ENCODE data around the gene LAIR2. TPM values are rescaled to one million over a fixed set of nuclear protein-coding genes. Genes with fewer than 3 reads are reported as not detected.
"Not testable (repeated sequence)": the region's sequence is repeated elsewhere in the genome, so short reads cannot be mapped to it uniquely, and the experiment has no call there.

LAIR2 gene
- total RNA-seq, 3 donors from 2014 or later = not detected

GRCh38 chr19:54463531-54464043, 39.0 kb upstream of the LAIR2 start, which contains the start of gene LENG9:
Gene LENG9, minus strand, starts transcription at chr19:54463778. Its CDS starts 252 bp downstream, at chr19:54463526.
- peaks cover 2% of the 10 kb centered on the region for H3K36me3 ChIP-seq (ENCODE audit: low read depth)
- peak within 1 kb of the TSS; percentile 38 for H3K4me3 ChIP-seq
- peak; percentile 68 for ATAC-seq
- TF ChIP-seq CTCF (IDR thresholded peaks at IDR 0.05) = no peak
- intact Hi-C loops (cut with DNase I, micrococcal nuclease) = no loop called here
- peaks cover 54% of the 10 kb centered on the region for H3K4me1 ChIP-seq (ENCODE audit: low read depth)
- DNase-seq = peak; percentile 98 to 100 (median 99)
- no peaks in the 10 kb centered on the region for H3K9me3 ChIP-seq

GRCh38 chr19:54464044-54464629, 38.5 kb upstream of the LAIR2 start:
- intact Hi-C loops (cut with DNase I, micrococcal nuclease) = no loop called here
- no peaks in the 10 kb centered on the region for H3K9me3 ChIP-seq
- peak overlapping the region; percentile 10 for H3K4me3 ChIP-seq
- peaks cover 2% of the 10 kb centered on the region for H3K36me3 ChIP-seq (ENCODE audit: low read depth)
- ATAC-seq (peak; percentile 64), DNase-seq (peak; percentile 94 to 99 (median 98))
- H3K4me1 ChIP-seq (ENCODE audit: low read depth) = peaks cover 57% of the 10 kb centered on the region
- TF ChIP-seq CTCF (IDR thresholded peaks at IDR 0.05) = no peak

GRCh38 chr19:54464630-54465425, 37.8 kb upstream of the LAIR2 start:
- H3K4me1 ChIP-seq (ENCODE audit: low read depth) = peaks cover 62% of the 10 kb centered on the region
- ATAC-seq (peak; percentile 59), DNase-seq (peak; percentile 96 to 97 (median 97))
- peak overlapping the region; percentile 10 for H3K4me3 ChIP-seq
- TF ChIP-seq CTCF (IDR thresholded peaks at IDR 0.05) = peak; percentile 19
- peaks cover 2% of the 10 kb centered on the region for H3K36me3 ChIP-seq (ENCODE audit: low read depth)
- H3K9me3 ChIP-seq = no peaks in the 10 kb centered on the region
- intact Hi-C loops (cut with DNase I, micrococcal nuclease) = no loop called here

GRCh38 chr19:54465426-54466109, 37.1 kb upstream of the LAIR2 start:
- Histone ChIP-seq H3K9me3 (no peaks in the 10 kb centered on the region), H3K4me1 (ENCODE audit: low read depth) (peaks cover 61% of the 10 kb centered on the region), H3K4me3 (no peak overlapping the region), H3K36me3 (ENCODE audit: low read depth) (peaks cover 2% of the 10 kb centered on the region)
- intact Hi-C loops (cut with DNase I, micrococcal nuclease) = no loop called here
- peak in 2 of 3 donors; percentile 39 to 68 for DNase-seq
- no peak for ATAC-seq
- TF ChIP-seq CTCF (IDR thresholded peaks at IDR 0.05) = no peak

- H3K4me3 ChIP-seq; H3K9me3 ChIP-seq; ATAC-seq; intact Hi-C loops (cut with DNase I, micrococcal nuclease); H3K36me3 ChIP-seq (ENCODE audit: low read depth); DNase-seq: not testable (repeated sequence)
- H3K4me1 ChIP-seq (ENCODE audit: low read depth) = peaks cover 60% of the 10 kb centered on the region
These were observed 36.5 kb upstream of the LAIR2 start for GRCh38 chr19:54466110-54466480.

Measured in mucosa of descending colon (tissue), 3 donors.